Fibroblast of pulmonary artery (primary cell): Measurements from ENCODE around the gene RPL3.
"Not testable (repeated sequence)": the region's sequence is repeated elsewhere in the genome, so short reads cannot be mapped to it uniquely, and the experiment has no call there.

ENCODE experiments used
- DNase-seq: peaks from one replicate; pipeline ENCODE4 v3.0.0-alpha.2; 2010; ENCODE audit warnings: low read depth
- H3K4me3 ChIP-seq: replicated peaks from 2 replicates; pipeline ENCODE4 v1.5.1; 2011; ENCODE audit warnings: low read depth, mild to moderate bottlenecking, control low read depth, low read length, moderate library complexity
- CTCF ChIP-seq: IDR thresholded peaks from 2 replicates; pipeline ENCODE4 v1.5.1; 2011; ENCODE audit warnings: mild to moderate bottlenecking, control low read depth, low read length, inconsistent platforms; ENCODE audit errors: missing control alignments

RPL3 gene

DNA sequence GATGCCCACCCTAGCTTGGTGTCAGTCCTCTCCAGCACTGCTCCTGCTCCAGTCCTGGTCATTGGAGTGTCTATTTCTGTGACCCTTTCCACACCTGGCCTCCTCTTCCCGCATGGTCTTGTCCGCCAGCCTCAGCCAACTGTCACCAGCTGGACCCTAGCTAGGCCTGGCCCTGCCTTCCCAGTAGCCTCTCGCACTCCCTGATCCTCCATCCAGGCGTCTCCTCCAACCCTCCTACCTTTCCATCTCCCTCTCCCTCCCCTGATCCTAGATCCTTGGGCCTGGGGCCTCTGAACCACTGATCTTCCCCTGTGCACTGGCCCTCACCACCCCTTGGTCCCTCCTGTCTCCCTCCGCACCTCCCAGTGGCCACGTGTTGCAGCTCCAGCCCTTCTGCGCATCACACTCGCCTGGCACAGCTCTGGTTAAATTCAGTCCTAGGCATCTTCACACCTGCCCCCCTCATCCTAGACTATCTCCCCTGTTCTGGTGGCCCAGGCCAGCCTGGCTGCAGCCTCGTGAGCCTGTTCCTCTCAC lies 40.3 kb upstream of the RPL3 start:
- no peak for DNase-seq
- TF ChIP-seq CTCF: no peak
- no peak overlapping the region for H3K4me3 ChIP-seq

- H3K4me3 ChIP-seq: not testable (repeated sequence)
Observed at GRCh38 chr22:39358197-39358596, 38.8 kb upstream of the RPL3 start.

GRCh38 chr22:39357110-39358108 lies 38.0 kb upstream of the RPL3 start:
- not testable (repeated sequence) for DNase-seq, H3K4me3 ChIP-seq

More at GRCh38 chr22:39358197-39358596, 38.8 kb upstream of the RPL3 start:
- DNase-seq: not testable (repeated sequence)

GRCh38 chr22:39356464-39356863 lies 37.0 kb upstream of the RPL3 start:
- DNase-seq: no peak
- no peak overlapping the region for H3K4me3 ChIP-seq
- TF ChIP-seq CTCF: no peak

GRCh38 chr22:39355805-39356204 lies 36.4 kb upstream of the RPL3 start:
- DNase-seq, H3K4me3 ChIP-seq: not testable (repeated sequence)

DNA sequence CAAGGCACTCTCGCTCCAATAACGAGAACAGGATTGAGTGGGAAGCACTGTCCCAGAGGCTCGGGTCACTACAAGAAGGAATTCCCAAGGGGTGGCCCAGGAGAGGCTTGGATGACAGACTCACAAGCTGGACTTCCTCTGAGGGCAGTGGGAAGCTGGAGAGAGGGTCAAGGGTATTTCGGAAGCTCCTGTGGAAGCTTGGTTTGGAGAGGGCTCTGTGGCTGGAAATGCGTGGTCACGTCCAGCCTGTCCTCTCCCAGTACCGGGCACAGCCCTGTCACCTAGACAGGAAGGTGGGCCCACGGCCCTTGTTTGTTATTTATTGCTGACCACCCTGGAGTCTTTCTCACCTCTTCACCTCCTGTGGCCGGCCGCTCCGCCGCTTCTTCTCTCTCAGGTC lies 35.7 kb upstream of the RPL3 start:
- TF ChIP-seq CTCF: no peak
- no peak for DNase-seq
- H3K4me3 ChIP-seq: no peak overlapping the region

DNA sequence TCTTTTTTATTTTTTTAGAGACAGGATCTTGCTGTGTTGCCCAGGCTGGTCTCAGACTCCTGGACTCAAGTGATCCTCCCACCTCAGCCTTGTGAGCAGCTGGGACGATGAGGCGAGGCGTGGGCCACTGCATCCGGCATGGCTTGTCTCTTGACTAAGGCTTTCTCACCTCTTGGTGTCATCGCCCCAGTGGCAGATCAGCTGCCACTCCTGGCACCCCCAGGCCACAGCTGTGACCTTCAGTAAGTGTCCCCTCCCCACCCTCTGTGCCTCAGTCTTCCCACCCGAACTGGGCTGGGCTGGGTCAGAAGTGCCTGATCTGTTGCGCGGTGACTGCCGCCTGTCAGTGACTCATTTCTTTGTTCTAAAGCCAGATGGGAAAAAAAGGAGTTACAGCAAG lies 33.9 kb upstream of the RPL3 start:
- no peak for TF ChIP-seq CTCF
- H3K4me3 ChIP-seq: no peak overlapping the region
- no peak for DNase-seq

- no peak for DNase-seq
- no peak for TF ChIP-seq CTCF
Observed at GRCh38 chr22:39352306-39352891, 33.0 kb upstream of the RPL3 start.

More at GRCh38 chr22:39352306-39352891, 33.0 kb upstream of the RPL3 start:
- no peak overlapping the region for H3K4me3 ChIP-seq
